ENCODE results near the gene HES6. TPM values are rescaled to one million over a fixed set of nuclear protein-coding genes. Genes with fewer than 3 reads are reported as not detected.

HES6 gene
- total RNA-seq, 1 donor from 2014 or later, result 1.2 TPM

GRCh38 chr2:238235856-238236255 is 4.0 kb downstream of the HES6 start:
- no peak for DNase-seq (ENCODE audit: low spot score)

- no peak for DNase-seq (ENCODE audit: low spot score)
Measured at GRCh38 chr2:238235331-238235732, 4.5 kb downstream of the HES6 start.

DNA sequence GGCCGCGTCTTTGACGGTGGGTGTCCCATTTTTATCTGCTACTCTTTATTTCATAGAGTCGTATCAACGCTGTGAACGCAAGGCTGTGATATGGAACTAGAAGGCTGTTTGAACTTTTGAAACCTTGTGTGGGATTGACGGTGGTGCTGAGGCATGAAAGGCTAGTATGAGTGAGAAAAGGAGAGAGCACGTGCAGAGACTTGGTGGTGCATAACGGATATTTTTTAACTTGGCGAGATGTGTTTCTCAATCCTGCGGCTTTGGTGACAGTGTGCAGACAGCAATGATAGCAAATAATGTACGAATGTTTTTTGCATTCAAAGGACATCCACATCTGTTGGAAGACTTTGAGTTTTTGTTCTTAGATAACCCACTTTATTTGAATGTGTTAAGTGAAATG is 6.2 kb downstream of the HES6 start:
- no peak for DNase-seq (ENCODE audit: low spot score)

DNA sequence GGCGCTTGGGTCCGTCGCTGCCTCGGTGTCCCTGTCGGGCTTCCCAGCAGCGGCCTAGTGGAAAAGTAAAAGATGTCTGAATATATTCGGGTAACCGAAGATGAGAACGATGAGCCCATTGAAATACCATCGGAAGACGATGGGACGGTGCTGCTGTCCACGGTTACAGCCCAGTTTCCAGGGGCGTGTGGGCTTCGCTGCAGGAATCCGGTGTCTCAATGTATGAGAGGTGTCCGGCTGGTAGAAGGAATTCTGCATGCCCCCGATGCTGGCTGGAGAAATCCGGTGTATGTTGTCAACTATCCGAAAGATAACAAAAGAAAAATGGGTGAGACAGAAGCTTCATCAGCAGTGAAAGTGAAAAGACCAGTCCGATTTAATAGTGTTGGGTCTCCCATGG is 8.0 kb downstream of the HES6 start:
- no peak for DNase-seq (ENCODE audit: low spot score)

DNA sequence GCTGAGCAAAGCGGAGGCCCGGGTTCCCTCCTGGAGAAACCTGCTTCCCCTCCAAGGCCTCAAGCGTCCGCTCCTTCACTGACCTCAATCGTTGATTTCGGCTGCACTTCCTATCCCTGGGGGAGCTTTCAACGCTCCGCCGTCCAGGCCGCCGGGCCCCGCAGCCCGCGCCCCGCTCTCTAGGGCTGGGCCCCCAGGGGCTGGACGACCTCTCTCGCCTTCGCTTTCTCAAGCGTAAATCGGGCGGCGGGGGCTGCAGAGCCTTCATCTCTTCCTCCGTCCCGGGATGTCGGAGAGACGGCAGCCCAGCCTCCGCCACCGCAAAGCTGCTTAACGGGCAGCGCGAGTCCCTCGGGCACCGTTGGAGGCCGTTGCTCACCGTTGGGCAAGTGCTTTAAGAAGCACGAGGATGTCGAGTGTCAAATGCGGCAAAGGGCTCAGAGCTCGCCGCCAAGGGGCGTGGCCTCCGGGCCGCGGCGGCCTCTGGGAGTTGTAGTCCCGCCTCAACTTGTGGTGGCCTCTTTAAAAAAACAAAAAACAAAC is 8.5 kb downstream of the HES6 start:
- DNase-seq (ENCODE audit: low spot score), result peak; percentile 76

GRCh38 chr2:238230699-238231098 is 9.1 kb downstream of the HES6 start:
- no peak for DNase-seq (ENCODE audit: low spot score)

DNA sequence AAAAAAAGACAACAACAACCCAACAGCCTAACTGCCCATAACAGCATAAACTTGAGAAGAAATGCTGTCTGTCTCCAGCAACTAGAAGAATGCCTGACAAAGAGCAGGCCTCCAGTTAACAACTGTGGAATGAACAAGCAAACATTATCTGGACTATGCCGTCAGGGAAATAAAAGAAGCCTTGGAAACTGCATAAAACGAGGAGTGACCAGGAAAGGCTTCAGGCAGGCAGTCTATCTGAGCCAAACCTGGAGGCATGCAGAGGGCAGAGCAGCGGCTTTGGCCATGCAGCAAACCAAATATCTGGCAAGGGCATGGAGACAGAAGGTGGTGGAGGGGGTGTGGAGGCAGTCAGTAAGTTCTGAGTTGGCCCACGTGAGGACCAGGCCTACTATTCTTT is 11.1 kb downstream of the HES6 start:
- DNase-seq (ENCODE audit: low spot score), result peak; percentile 94

- DNase-seq (ENCODE audit: low spot score), result no peak
Measured at GRCh38 chr2:238227587-238228032, 12.2 kb downstream of the HES6 start.

GRCh38 chr2:238226698-238227586 is 12.9 kb downstream of the HES6 start:
- DNase-seq (ENCODE audit: low spot score), result no peak

- DNase-seq (ENCODE audit: low spot score), result peak; percentile 75
Measured at GRCh38 chr2:238225911-238226697, 13.7 kb downstream of the HES6 start.

- DNase-seq (ENCODE audit: low spot score), result no peak
Measured at GRCh38 chr2:238225121-238225520, 14.7 kb downstream of the HES6 start.

DNA sequence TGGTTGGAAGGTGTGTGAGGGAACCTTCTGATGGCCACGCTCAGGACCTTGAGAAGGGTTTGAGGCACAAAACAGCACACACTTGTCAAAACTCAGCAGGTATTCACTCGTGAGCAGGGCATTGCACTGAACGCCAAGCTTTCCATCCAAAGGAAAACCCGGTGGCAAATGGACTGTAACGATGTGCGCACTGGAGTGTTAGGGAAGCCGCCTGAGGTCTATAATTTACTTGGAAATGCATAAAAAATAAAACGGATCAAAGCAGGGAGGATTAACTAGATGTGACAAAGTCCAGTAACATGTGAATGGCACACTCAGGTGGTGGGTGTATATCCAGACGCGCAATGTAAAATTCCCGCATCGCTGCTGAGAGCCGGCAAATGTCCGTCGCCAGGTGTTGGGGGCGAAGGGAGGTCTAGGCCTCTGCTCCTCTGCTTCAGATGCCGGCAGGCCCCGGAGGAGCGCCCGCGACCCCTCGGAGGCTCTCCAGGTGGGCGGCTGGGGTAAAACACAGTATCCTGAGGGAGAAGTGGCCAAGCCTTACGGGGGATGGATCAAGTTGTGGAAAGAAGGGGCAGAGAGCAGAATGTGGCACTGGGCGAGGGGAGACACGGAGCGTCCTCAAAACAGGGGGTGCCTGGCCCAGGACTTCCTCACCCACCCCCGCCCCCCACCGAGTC is 15.3 kb downstream of the HES6 start:
- DNase-seq (ENCODE audit: low spot score), result no peak

- DNase-seq (ENCODE audit: low spot score), result peak; percentile 35
Measured at GRCh38 chr2:238220892-238221521, 18.8 kb downstream of the HES6 start.

DNA sequence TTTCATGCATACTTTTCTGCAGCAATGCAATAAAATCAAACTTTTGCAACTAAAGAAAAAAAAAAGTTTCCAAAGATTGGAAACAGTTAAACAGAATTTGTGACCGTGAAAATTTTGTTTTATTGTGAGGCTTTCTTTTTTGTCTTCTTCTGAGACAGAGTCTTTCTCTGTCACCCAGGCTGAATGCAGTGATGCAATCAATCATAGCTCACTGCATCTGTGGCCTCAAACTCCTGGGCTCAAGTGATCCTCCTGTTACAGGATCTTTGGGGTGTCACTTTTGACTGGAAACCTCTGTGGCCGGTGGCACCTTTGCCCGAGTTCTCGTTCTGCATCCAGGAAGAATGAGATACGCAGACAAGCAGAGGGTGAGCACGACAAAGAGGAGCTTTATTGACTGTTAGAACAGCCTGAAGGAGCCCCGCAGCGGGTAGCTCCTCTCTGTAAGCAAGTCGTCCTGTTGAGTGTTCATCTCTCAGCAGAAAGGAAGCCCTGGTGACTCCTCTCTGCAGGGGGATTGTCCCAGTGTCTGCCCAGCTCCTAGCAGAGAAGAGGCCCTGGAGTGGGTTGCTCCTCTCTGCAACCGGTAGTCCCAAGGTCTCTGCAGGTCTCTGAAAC is 19.5 kb downstream of the HES6 start:
- DNase-seq (ENCODE audit: low spot score), result no peak

DNA sequence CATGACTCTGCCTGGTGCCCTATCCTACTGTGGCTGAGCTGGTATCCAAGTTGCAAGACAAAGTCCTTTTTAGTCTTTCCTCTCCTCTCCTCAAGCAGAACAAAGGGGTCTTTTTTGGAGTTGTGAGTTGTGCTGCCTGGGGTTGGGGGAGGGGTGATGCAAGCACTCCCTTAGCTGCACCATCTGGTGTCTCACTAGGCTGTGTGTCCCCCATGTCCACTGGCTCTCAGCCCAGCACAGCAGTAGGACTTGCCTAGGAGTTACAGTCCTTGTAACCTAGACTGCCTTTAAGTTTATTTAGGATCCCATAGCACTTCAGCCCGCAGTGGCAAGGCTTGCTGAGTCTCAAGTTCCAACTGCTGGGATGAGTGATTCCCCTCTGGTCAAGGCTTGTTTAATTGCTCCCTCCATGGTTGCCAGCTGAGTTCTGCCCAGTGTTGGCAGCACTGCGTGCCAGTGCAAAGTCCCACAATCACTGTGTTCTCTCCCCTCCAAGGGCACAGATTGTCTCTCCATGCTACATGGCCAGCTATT is 23.1 kb downstream of the HES6 start:
- no peak for DNase-seq (ENCODE audit: low spot score)

- DNase-seq (ENCODE audit: low spot score), result no peak
Measured at GRCh38 chr2:238207006-238207405, 32.8 kb downstream of the HES6 start.

GRCh38 chr2:238203973-238204683 is 35.7 kb downstream of the HES6 start:
- DNase-seq (ENCODE audit: low spot score), result no peak

DNA sequence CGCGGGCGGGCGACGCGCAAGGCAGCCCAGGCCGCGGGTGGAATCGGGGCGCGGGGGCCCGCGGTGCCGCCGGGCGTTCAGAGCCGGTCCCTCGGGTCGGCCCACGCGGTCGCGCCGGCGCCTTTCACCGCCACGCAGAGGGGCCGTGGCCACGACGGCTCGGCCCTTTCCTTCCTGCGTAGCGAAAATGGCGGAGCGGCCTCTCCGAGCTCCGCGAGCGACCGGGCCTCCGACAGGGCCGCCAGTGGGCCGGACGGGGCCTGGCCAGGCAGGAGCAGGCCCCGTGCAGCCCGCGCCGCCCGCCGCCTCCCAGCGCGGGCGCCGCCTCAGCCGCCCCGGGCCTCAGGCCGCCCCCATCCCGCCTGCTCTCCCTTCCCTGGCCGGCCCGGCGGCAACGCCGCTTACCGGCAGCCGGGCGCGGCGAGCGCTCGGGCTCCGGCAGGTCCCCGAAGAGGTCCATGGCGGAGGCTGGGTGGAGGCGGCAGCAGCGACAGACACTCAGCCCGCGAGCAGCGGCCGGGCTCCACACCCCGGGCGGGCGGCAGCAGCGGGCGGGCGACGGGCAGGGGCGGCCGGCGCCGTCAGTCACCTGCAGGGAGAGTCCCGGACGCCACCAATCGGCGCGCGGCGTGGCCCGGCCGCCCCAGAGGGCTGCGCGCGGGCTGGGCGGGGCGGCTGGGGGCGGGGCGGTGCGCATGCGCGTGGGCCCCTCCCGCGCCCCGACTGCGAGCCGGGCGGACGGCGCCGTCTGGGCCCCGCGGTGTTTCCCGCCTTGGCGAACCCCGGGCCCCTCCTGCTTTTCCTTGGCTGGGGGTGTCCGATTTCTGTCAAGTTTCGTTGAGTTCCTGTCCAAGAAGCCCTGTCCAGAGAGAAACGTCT is 36.5 kb downstream of the HES6 start, which contains the start of gene ILKAP:
Gene ILKAP, minus strand, starts transcription at position 602 of the 879 bp plus-strand sequence. Its CDS starts 142 bp downstream, at position 460.
- peak; percentile 88 for DNase-seq (ENCODE audit: low spot score)

Data from umbilical cord (tissue), 2 donors.